ENCODE results near the gene SALL1. TPM values are rescaled to one million over a fixed set of nuclear protein-coding genes. Genes with fewer than 3 reads are reported as not detected.

Gene SALL1
- not detected in 2 replicates for total RNA-seq

GRCh38 chr16:51150888-51151320 lies at the start of gene SALL1:
Gene SALL1, minus strand, starts transcription at chr16:51151270. Its CDS starts 29 bp downstream, at chr16:51151241.
- intact Hi-C loops (cut with micrococcal nuclease) = no loop called here
- no peak for DNase-seq
- H3K4me3 Mint-ChIP-seq = no peak within 1 kb of the TSS

GRCh38 chr16:51200793-51201192 lies 49.7 kb upstream of the SALL1 start:
- Mint-ChIP-seq H3K36me3 (ENCODE audit: low read depth) (no peaks in the 10 kb centered on the region), H3K27me3 (no peaks in the 10 kb centered on the region), H3K4me3 (no peak overlapping the region), H3K4me1 (no peaks in the 10 kb centered on the region), H3K27ac (no peak overlapping the region), H3K9me3 (peaks cover 15% of the 10 kb centered on the region)
- DNase-seq (no peak), ATAC-seq (ENCODE audit: low read depth) (no peak)
- intact Hi-C loops (cut with micrococcal nuclease) = no loop called here
- TF ChIP-seq CTCF (IDR thresholded peaks at IDR 0.05) = no peak
- POLR2A ChIA-PET = no interaction called here
- CTCF ChIA-PET = no interaction called here

More at GRCh38 chr16:51150888-51151320, at the start of gene SALL1:
- H3K9me3 Mint-ChIP-seq = no peaks in the 10 kb centered on the region
- CTCF ChIA-PET = no interaction called here
- no peaks in the 10 kb centered on the region for H3K36me3 Mint-ChIP-seq (ENCODE audit: low read depth)
- ATAC-seq (ENCODE audit: low read depth) = no peak
- no peaks in the 10 kb centered on the region for H3K4me1 Mint-ChIP-seq
- H3K27ac Mint-ChIP-seq = no peak within 1 kb of the TSS
- TF ChIP-seq CTCF (IDR thresholded peaks at IDR 0.05) = no peak
- POLR2A ChIA-PET = no interaction called here
- peaks cover 59% of the 10 kb centered on the region for H3K27me3 Mint-ChIP-seq

GRCh38 chr16:51197953-51198748 lies 47.1 kb upstream of the SALL1 start:
- H3K27me3 Mint-ChIP-seq = no peaks in the 10 kb centered on the region
- no peak for TF ChIP-seq CTCF (IDR thresholded peaks at IDR 0.05)
- CTCF ChIA-PET = no interaction called here
- POLR2A ChIA-PET = no interaction called here
- no peak overlapping the region for H3K27ac Mint-ChIP-seq
- H3K36me3 Mint-ChIP-seq (ENCODE audit: low read depth) = no peaks in the 10 kb centered on the region
- DNase-seq = no peak
- H3K4me1 Mint-ChIP-seq = no peaks in the 10 kb centered on the region
- H3K4me3 Mint-ChIP-seq = no peak overlapping the region
- intact Hi-C loops (cut with micrococcal nuclease) = no loop called here
- H3K9me3 Mint-ChIP-seq = peaks cover 13% of the 10 kb centered on the region
- ATAC-seq (ENCODE audit: low read depth) = no peak

- DNase-seq (no peak), ATAC-seq (ENCODE audit: low read depth) (no peak)
- POLR2A ChIA-PET = no interaction called here
- CTCF ChIA-PET = no interaction called here
- Mint-ChIP-seq H3K36me3 (ENCODE audit: low read depth) (no peaks in the 10 kb centered on the region), H3K4me1 (no peaks in the 10 kb centered on the region), H3K9me3 (peaks cover 2% of the 10 kb centered on the region), H3K27ac (no peak overlapping the region), H3K27me3 (no peaks in the 10 kb centered on the region), H3K4me3 (no peak overlapping the region)
- intact Hi-C loops (cut with micrococcal nuclease) = no loop called here
- no peak for TF ChIP-seq CTCF (IDR thresholded peaks at IDR 0.05)
Measured at GRCh38 chr16:51193879-51194278, 42.8 kb upstream of the SALL1 start.

GRCh38 chr16:51184702-51185433 lies 33.8 kb upstream of the SALL1 start:
- CTCF ChIA-PET = no interaction called here
- Mint-ChIP-seq H3K9me3 (no peaks in the 10 kb centered on the region), H3K27me3 (no peaks in the 10 kb centered on the region), H3K27ac (no peak overlapping the region), H3K36me3 (ENCODE audit: low read depth) (no peaks in the 10 kb centered on the region), H3K4me3 (no peak overlapping the region), H3K4me1 (no peaks in the 10 kb centered on the region)
- ATAC-seq (ENCODE audit: low read depth) (no peak), DNase-seq (no peak)
- POLR2A ChIA-PET = no interaction called here
- no peak for TF ChIP-seq CTCF (IDR thresholded peaks at IDR 0.05)
- intact Hi-C loops (cut with micrococcal nuclease) = no loop called here

Data from activated B cell treated with CpG ODN at 0.5 μM for 24 hours (primary cell).